Non-pigmented ciliary epithelial cell (primary cell): ENCODE measurements around the gene CYB561D2.

Experiments used
- DNase-seq: peaks from one replicate; pipeline ENCODE4 v3.0.0-alpha.2; 2010; ENCODE audit warnings: low read depth

The CYB561D2 gene

GRCh38 chr3:50392101-50392715 is 41.5 kb downstream of the CYB561D2 start:
- no peak for DNase-seq

DNA sequence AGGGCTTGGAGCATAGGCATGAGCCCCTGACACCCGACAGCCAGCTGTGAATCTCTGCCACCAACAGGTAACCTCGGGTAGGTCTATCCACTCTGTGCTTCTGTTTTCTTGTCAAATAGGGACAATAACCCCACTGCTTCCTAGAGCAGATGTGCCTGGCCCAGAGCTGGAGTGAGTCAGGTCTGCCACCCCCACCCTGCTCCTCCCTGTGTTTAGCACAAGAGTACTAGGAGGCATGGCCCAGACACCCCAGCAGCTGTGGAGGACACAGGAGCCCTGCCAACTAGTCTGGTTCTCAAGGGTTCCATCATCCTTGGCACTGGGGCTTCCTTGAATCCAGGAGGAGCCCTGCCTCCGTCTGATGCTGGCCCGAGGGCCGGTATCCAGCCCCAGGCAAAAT is 42.4 kb downstream of the CYB561D2 start:
- DNase-seq, result no peak

DNA sequence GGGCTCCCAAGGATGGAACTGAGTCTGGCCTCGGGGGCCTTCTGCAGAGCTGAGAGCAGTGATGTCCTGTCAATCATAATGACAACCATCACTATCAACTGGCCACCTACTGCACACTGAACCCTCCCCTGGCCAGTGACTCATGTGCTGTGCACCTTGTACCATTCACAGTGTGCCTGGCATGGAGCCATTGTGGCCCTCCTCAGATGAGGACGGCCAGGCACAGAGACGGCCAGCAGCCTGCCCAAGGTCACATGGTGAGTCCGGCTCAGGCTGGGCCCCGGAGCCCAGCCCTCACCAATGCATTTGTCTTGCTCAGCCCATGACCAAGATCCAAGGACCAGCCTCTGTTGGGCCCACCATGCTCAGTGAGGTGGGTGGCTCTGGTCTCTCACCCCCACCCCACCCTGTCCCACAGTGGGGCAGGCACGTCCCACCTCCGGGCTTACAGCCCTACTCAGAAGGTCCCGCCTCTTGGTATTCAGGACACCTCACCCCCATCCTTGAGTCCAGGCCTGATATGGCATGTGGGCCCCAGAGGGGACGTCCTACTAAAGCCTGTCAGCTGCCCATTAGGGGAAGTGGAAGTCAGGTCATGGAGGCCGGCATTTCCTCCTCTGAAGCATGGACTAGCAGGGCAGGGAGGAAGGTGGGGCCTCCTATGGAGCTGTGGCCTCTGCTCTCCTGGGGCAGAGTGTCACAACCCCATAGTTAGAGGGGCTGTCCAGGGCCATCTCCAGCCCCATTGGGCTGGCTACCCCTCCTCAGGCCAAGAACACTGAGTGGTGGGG is 44.6 kb downstream of the CYB561D2 start:
- no peak for DNase-seq

GRCh38 chr3:50396502-50396901 is 45.8 kb downstream of the CYB561D2 start:
- DNase-seq, result no peak

DNA sequence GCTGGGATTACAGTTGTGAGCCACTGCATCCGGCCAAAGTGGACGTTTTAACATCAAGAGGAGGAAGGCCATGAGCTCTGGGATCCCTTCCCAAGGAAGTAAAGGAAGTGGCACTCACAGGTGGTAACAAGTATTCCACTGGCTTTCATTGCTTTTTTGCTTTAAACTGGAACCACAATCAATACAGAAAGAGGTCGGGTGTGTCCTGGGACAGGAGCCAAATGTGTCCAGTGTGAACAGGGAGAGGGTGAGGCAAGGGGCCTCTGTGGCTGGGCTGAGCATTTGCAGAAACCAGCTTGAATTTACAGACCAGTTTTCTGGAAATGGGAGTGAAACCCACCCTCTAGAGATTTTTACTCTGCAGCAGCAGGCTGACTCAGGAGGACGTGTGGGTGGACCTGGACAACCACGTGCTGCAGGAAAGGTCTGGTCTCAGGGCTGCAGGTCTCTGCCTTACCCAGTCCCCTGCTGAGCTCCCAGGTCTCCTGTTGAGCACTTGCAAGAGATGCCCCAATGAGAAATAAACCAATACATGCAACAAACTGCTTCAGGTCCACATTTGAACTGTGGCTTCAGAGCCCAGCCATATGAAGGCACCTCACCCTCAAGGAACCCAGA is 51.4 kb downstream of the CYB561D2 start:
- DNase-seq, result no peak
